ENCODE data around the gene RAPGEFL1. TPM values are rescaled to one million over a fixed set of nuclear protein-coding genes. Genes with fewer than 3 reads are reported as not detected.

The RAPGEFL1 gene, protein sequence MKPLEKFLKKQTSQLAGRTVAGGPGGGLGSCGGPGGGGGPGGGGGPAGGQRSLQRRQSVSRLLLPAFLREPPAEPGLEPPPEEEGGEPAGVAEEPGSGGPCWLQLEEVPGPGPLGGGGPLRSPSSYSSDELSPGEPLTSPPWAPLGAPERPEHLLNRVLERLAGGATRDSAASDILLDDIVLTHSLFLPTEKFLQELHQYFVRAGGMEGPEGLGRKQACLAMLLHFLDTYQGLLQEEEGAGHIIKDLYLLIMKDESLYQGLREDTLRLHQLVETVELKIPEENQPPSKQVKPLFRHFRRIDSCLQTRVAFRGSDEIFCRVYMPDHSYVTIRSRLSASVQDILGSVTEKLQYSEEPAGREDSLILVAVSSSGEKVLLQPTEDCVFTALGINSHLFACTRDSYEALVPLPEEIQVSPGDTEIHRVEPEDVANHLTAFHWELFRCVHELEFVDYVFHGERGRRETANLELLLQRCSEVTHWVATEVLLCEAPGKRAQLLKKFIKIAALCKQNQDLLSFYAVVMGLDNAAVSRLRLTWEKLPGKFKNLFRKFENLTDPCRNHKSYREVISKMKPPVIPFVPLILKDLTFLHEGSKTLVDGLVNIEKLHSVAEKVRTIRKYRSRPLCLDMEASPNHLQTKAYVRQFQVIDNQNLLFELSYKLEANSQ
- 11.8 and 13.4 TPM in 2 replicates for total RNA-seq
- polyA plus RNA-seq = 8.6 and 9.2 TPM in 2 replicates
- 3.1 and 3.9 TPM in 2 replicates for polyA plus RNA-seq (2011; cell fraction: cytosol; rRNA removed)
- polyA plus RNA-seq (2011; cell fraction: nucleus; rRNA removed) = 53.9 and 63.0 TPM in 2 replicates
- 4.6 and 6.2 TPM in 2 replicates for polyA plus RNA-seq (2012)
- polyA minus RNA-seq = 8.4 and 11.0 TPM in 2 replicates
- polyA minus RNA-seq (2011; cell fraction: cytosol; rRNA and poly(A)+ RNA removed) = 6.3 TPM
- polyA minus RNA-seq (2011; cell fraction: nucleus; rRNA and poly(A)+ RNA removed) = 20.9 and 23.6 TPM in 2 replicates
- percentile 50 among the genes with signal in this experiment for Bru-seq, nascent RNA
- BruChase-seq, experiment 1, labeled RNA remaining after a 6-hour chase = percentile 63 among the genes with signal in this experiment
- percentile 56 among the genes with signal in this experiment for BruChase-seq, experiment 2, labeled RNA remaining after a 2-hour chase
- long read RNA-seq, partial matches to known transcripts = 3 of 4 reads
- long read RNA-seq, other reads (novel, unspliced or antisense) = 1 of 4 reads

DNA sequence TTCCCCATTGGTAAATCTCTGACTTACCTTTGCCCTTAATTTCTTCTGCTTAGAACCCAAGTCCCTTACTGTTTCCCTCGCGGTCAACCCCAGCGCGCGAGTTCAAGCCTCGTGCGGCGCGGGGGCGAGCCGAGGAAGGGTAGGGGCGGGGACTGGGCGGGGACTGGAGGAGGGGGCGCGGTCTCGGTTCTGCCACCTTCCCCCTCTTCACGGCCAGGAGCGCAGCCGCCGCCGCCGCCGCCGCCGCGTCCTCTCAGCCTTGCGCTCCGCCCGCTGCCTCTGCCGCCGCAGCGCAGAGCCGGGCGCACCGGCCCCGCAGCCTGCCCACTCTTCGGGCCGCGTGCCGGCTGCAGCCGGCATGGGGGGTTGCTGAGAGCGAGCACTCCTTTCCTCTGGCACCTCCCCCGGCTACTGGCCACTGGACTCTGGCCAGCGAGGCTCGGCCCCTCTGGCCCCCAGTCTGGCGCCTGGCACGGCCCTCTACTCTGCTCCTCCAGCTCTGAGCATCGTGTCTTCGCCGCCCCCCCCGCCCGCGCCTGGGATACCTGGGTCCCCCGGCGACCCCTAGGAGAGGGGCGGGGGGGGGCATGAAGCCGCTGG, at the start of gene RAPGEFL1:
RAPGEFL1 (plus strand) TSS at position 196 of the 600 bp plus-strand sequence; CDS start at position 588, 392 bp downstream.
- Histone ChIP-seq H4K20me1 (replicated peaks; ENCODE audit: control insufficient read depth, extremely low read depth, insufficient read depth, low read length) (no peaks in the 10 kb centered on the region), H3K27me3 (ENCODE audit: control insufficient read depth in 2 of 2, insufficient read depth in 2 of 2, low read length in 2 of 2) (no peaks in the 10 kb centered on the region), H3K4me1 (ENCODE audit: control insufficient read depth, extremely low read depth, insufficient read depth, low read length) (peaks cover 3% of the 10 kb centered on the region), H3K36me3 (ENCODE audit: control insufficient read depth in 2 of 2, extremely low read depth in 1 of 2, insufficient read depth in 2 of 2, low read length in 2 of 2) (peaks cover 0 to 13% of the 10 kb centered on the region in 2 experiments), H3K9me3 (replicated peaks; ENCODE audit: control insufficient read depth, insufficient read depth, low read length) (no peaks in the 10 kb centered on the region), H3K79me2 (ENCODE audit: control insufficient read depth, insufficient read depth, low read length) (no peaks in the 10 kb centered on the region), H3K4me3 (replicated peaks in 1 of 3; ENCODE audit: insufficient read depth in 1 of 3, low read depth in 1 of 3, low read length in 3 of 3) (peak within 1 kb of the TSS; percentile 14 to 37 (median 35)), H3K4me2 (ENCODE audit: insufficient read depth, low read length) (peak within 1 kb of the TSS; percentile 59), H3K9me1 (replicated peaks; ENCODE audit: control insufficient read depth, extremely low read depth, insufficient read depth, low read length) (no peaks in the 10 kb centered on the region), H3K9ac (replicated peaks; ENCODE audit: extremely low read depth, insufficient read depth, low read length) (peak within 1 kb of the TSS; percentile 3), H3K27ac (ENCODE audit: insufficient read depth, low read depth, low read length) (no peak within 1 kb of the TSS), H2AFZ (ENCODE audit: low read depth, low read length) (no peak within 1 kb of the TSS)
- POLR2A ChIA-PET = no interaction called here
- TF ChIP-seq, protein P1, sequence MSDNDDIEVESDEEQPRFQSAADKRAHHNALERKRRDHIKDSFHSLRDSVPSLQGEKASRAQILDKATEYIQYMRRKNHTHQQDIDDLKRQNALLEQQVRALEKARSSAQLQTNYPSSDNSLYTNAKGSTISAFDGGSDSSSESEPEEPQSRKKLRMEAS (IDR thresholded peaks at IDR 0.05; ENCODE audit: insufficient read depth, insufficient read length) = peak; percentile 12
- TF ChIP-seq POLR2AphosphoS5 (IDR thresholded peaks at IDR 0.05; ENCODE audit: insufficient read depth, low read depth, low read length) = peak; percentile 56
- TF ChIP-seq FOS (IDR thresholded peaks at IDR 0.05; ENCODE audit: borderline replicate concordance, insufficient read depth, low read length) = no peak
- FAIRE-seq (peak; percentile 83), DNase-seq (ENCODE audit: low read depth, low spot score) (peak; percentile 74)
- dilution Hi-C loops (cut with MboI; ENCODE audit: extremely low pct_ligation_motif_present, low sequenced_read_pairs) (no loop called here), intact Hi-C loops (cut with micrococcal nuclease) (no loop called here)
- no TSS peak for BruUV-seq (replicated peaks)
- CTCF ChIA-PET = interaction anchor here (0.8 to 1.4 kb wide), 2 partner anchors 9 to 16 kb away, joined by 3 to 4 read pairs; no protein-coding TSS in a partner anchor

All from endothelial cell of umbilical vein (primary cell).